Superior temporal gyrus (tissue), 1 donor: ENCODE data around the gene NBPF12.
"Not testable (repeated sequence)": the region's sequence is repeated elsewhere in the genome, so short reads cannot be mapped to it uniquely, and the experiment has no call there.

ENCODE experiments used
- DNase-seq: peaks from one replicate; pipeline ENCODE4 v3.0.0-alpha.2; 2016; ENCODE audit errors: extremely low spot score

The NBPF12 gene

GRCh38 chr1:146938242-146938902 lies at the start of gene NBPF12:
Gene NBPF12, plus strand, starts transcription at chr1:146938324. Its CDS starts 21,820 bp downstream, at chr1:146960144.
- DNase-seq, result peak; percentile 75

- not testable (repeated sequence) for DNase-seq
Observed at GRCh38 chr1:146891355-146891754, 46.8 kb upstream of the NBPF12 start.

- DNase-seq, result not testable (repeated sequence)
Observed at GRCh38 chr1:146892331-146892730, 45.8 kb upstream of the NBPF12 start.

GRCh38 chr1:146907565-146908261 lies 30.4 kb upstream of the NBPF12 start:
- DNase-seq, result not testable (repeated sequence)

GRCh38 chr1:146912975-146913374 lies 25.1 kb upstream of the NBPF12 start:
- DNase-seq, result not testable (repeated sequence)

GRCh38 chr1:146920811-146921210 lies 17.3 kb upstream of the NBPF12 start:
- not testable (repeated sequence) for DNase-seq

- not testable (repeated sequence) for DNase-seq
Observed at GRCh38 chr1:146922614-146923013, 15.5 kb upstream of the NBPF12 start.

GRCh38 chr1:146924106-146924505 lies 14.0 kb upstream of the NBPF12 start:
- peak; percentile 10 for DNase-seq

GRCh38 chr1:146926413-146926812 lies 11.7 kb upstream of the NBPF12 start:
- DNase-seq, result not testable (repeated sequence)

GRCh38 chr1:146930225-146930624 lies 7.9 kb upstream of the NBPF12 start:
- DNase-seq, result not testable (repeated sequence)

- not testable (repeated sequence) for DNase-seq
Observed at GRCh38 chr1:146934390-146935223, 3.5 kb upstream of the NBPF12 start.

- not testable (repeated sequence) for DNase-seq
Observed at GRCh38 chr1:146937462-146937861, 662 bp upstream of the NBPF12 start.

GRCh38 chr1:146938927-146939786 lies 1.0 kb downstream of the NBPF12 start:
- peak; percentile 8 for DNase-seq

GRCh38 chr1:146940293-146940692 lies 2.2 kb downstream of the NBPF12 start:
- DNase-seq, result not testable (repeated sequence)

- not testable (repeated sequence) for DNase-seq
Observed at GRCh38 chr1:146943342-146943886, 5.3 kb downstream of the NBPF12 start.

GRCh38 chr1:146948127-146948526 lies 10.0 kb downstream of the NBPF12 start:
- DNase-seq, result not testable (repeated sequence)

GRCh38 chr1:146964340-146964739 lies 26.2 kb downstream of the NBPF12 start:
- DNase-seq, result not testable (repeated sequence)

- DNase-seq, result peak; percentile 6
Observed at GRCh38 chr1:146966351-146966750, 28.2 kb downstream of the NBPF12 start.

- DNase-seq, result not testable (repeated sequence)
Observed at GRCh38 chr1:146970656-146971055, 32.5 kb downstream of the NBPF12 start.

GRCh38 chr1:146972681-146973080 lies 34.6 kb downstream of the NBPF12 start:
- DNase-seq, result not testable (repeated sequence)

- DNase-seq, result not testable (repeated sequence)
Observed at GRCh38 chr1:146985855-146986254, 47.7 kb downstream of the NBPF12 start.
